Activated T-cell treated with anti-CD3 and anti-CD28 coated beads, Interleukin-2, amount 50 U/mL, for 24 hours (primary cell): ENCODE data around the gene NAXD.
"Not testable (repeated sequence)": the region's sequence is repeated elsewhere in the genome, so short reads cannot be mapped to it uniquely, and the experiment has no call there.

ENCODE experiments used
- DNase-seq: peaks from one replicate; pipeline ENCODE4 v3.0.0-alpha.2; 2020
- H3K27ac Mint-ChIP-seq: 2 replicates; pipeline ENCODE4 v1.8.0; 2020; ENCODE audit warnings: mild to moderate bottlenecking, mixed read lengths
- H3K27me3 Mint-ChIP-seq: 2 replicates; pipeline ENCODE4 v1.8.0; 2020; ENCODE audit warnings: mixed read lengths
- H3K36me3 Mint-ChIP-seq: 2 replicates; pipeline ENCODE4 v1.8.0; 2020; ENCODE audit warnings: low read depth, mixed read lengths
- H3K4me1 Mint-ChIP-seq: 2 replicates; pipeline ENCODE4 v1.8.0; 2020; ENCODE audit warnings: low read depth, mixed read lengths
- H3K4me3 Mint-ChIP-seq: 2 replicates; pipeline ENCODE4 v1.8.0; 2020; ENCODE audit warnings: mild to moderate bottlenecking, moderate library complexity, mixed read lengths
- H3K9me3 Mint-ChIP-seq: 2 replicates; pipeline ENCODE4 v1.8.0; 2020; ENCODE audit warnings: mixed read lengths

Gene NAXD

GRCh38 chr13:110628952-110629701, 13.8 kb downstream of the NAXD start:
- Mint-ChIP-seq H3K4me1 (peaks cover 47% of the 10 kb centered on the region), H3K4me3 (no peak overlapping the region), H3K36me3 (peaks cover 80% of the 10 kb centered on the region), H3K9me3 (no peaks in the 10 kb centered on the region), H3K27ac (peak overlapping the region; percentile 13), H3K27me3 (no peaks in the 10 kb centered on the region)
- DNase-seq, result no peak

GRCh38 chr13:110629735-110630134, 14.4 kb downstream of the NAXD start:
- DNase-seq, result no peak
- H3K4me3 Mint-ChIP-seq, result no peak overlapping the region
- no peaks in the 10 kb centered on the region for H3K9me3 Mint-ChIP-seq
- H3K27ac Mint-ChIP-seq, result peak overlapping the region; percentile 26
- peaks cover 47% of the 10 kb centered on the region for H3K4me1 Mint-ChIP-seq
- H3K36me3 Mint-ChIP-seq, result peaks cover 83% of the 10 kb centered on the region
- H3K27me3 Mint-ChIP-seq, result no peaks in the 10 kb centered on the region

GRCh38 chr13:110630566-110631119, 15.3 kb downstream of the NAXD start:
- Mint-ChIP-seq H3K27ac (no peak overlapping the region), H3K27me3 (no peaks in the 10 kb centered on the region), H3K4me3 (no peak overlapping the region), H3K36me3 (peaks cover 83% of the 10 kb centered on the region), H3K9me3 (no peaks in the 10 kb centered on the region), H3K4me1 (peaks cover 46% of the 10 kb centered on the region)
- DNase-seq, result no peak

- H3K9me3 Mint-ChIP-seq, H3K4me3 Mint-ChIP-seq, DNase-seq, H3K27me3 Mint-ChIP-seq: not testable (repeated sequence)
- H3K27ac Mint-ChIP-seq, result peak overlapping the region; percentile 72
- peaks cover 88% of the 10 kb centered on the region for H3K36me3 Mint-ChIP-seq
- peaks cover 37% of the 10 kb centered on the region for H3K4me1 Mint-ChIP-seq
Measured at GRCh38 chr13:110632255-110632654, 16.9 kb downstream of the NAXD start.

- Mint-ChIP-seq H3K27ac (peak overlapping the region; percentile 28), H3K27me3 (no peaks in the 10 kb centered on the region), H3K9me3 (no peaks in the 10 kb centered on the region), H3K36me3 (peaks cover 88% of the 10 kb centered on the region), H3K4me1 (peaks cover 25% of the 10 kb centered on the region), H3K4me3 (no peak overlapping the region)
- no peak for DNase-seq
Measured at GRCh38 chr13:110633776-110634175, 18.4 kb downstream of the NAXD start.

GRCh38 chr13:110634558-110634957, 19.2 kb downstream of the NAXD start:
- Mint-ChIP-seq H3K36me3 (peaks cover 88% of the 10 kb centered on the region), H3K4me1 (peaks cover 18% of the 10 kb centered on the region), H3K27ac (peak overlapping the region; percentile 66), H3K9me3 (no peaks in the 10 kb centered on the region), H3K4me3 (no peak overlapping the region), H3K27me3 (no peaks in the 10 kb centered on the region)
- no peak for DNase-seq

- peaks cover 89% of the 10 kb centered on the region for H3K36me3 Mint-ChIP-seq
- no peak overlapping the region for H3K4me3 Mint-ChIP-seq
- H3K27me3 Mint-ChIP-seq, result no peaks in the 10 kb centered on the region
- H3K27ac Mint-ChIP-seq, result no peak overlapping the region
- no peak for DNase-seq
- H3K9me3 Mint-ChIP-seq, result no peaks in the 10 kb centered on the region
- peaks cover 11% of the 10 kb centered on the region for H3K4me1 Mint-ChIP-seq
Measured at GRCh38 chr13:110635405-110636002, 20.2 kb downstream of the NAXD start.

- DNase-seq, result no peak
- H3K9me3 Mint-ChIP-seq, result no peaks in the 10 kb centered on the region
- peaks cover 6% of the 10 kb centered on the region for H3K4me1 Mint-ChIP-seq
- no peaks in the 10 kb centered on the region for H3K27me3 Mint-ChIP-seq
- no peak overlapping the region for H3K27ac Mint-ChIP-seq
- peaks cover 89% of the 10 kb centered on the region for H3K36me3 Mint-ChIP-seq
- H3K4me3 Mint-ChIP-seq, result no peak overlapping the region
Measured at GRCh38 chr13:110636053-110636475, 20.7 kb downstream of the NAXD start.

GRCh38 chr13:110636701-110637201, 21.4 kb downstream of the NAXD start:
- no peak overlapping the region for H3K4me3 Mint-ChIP-seq
- no peak for DNase-seq
- peaks cover 90% of the 10 kb centered on the region for H3K36me3 Mint-ChIP-seq
- H3K9me3 Mint-ChIP-seq, result no peaks in the 10 kb centered on the region
- H3K27me3 Mint-ChIP-seq, result no peaks in the 10 kb centered on the region
- peak overlapping the region; percentile 41 for H3K27ac Mint-ChIP-seq
- peaks cover 3% of the 10 kb centered on the region for H3K4me1 Mint-ChIP-seq

- Mint-ChIP-seq H3K27ac (peak overlapping the region; percentile 41), H3K4me1 (no peaks in the 10 kb centered on the region), H3K27me3 (no peaks in the 10 kb centered on the region), H3K9me3 (no peaks in the 10 kb centered on the region), H3K4me3 (no peak overlapping the region), H3K36me3 (peaks cover 90% of the 10 kb centered on the region)
- no peak for DNase-seq
Measured at GRCh38 chr13:110637275-110637674, 21.9 kb downstream of the NAXD start.

- H3K27me3 Mint-ChIP-seq, result no peaks in the 10 kb centered on the region
- H3K4me1 Mint-ChIP-seq, result no peaks in the 10 kb centered on the region
- H3K36me3 Mint-ChIP-seq, result peaks cover 93% of the 10 kb centered on the region
Measured at GRCh38 chr13:110637747-110638146, 22.4 kb downstream of the NAXD start.

GRCh38 chr13:110638257-110638656, 22.9 kb downstream of the NAXD start:
- H3K36me3 Mint-ChIP-seq, result peaks cover 98% of the 10 kb centered on the region
- no peak overlapping the region for H3K4me3 Mint-ChIP-seq
- no peaks in the 10 kb centered on the region for H3K27me3 Mint-ChIP-seq
- H3K4me1 Mint-ChIP-seq, result no peaks in the 10 kb centered on the region
- H3K27ac Mint-ChIP-seq, result peak overlapping the region; percentile 68
- DNase-seq, result no peak
- H3K9me3 Mint-ChIP-seq, result no peaks in the 10 kb centered on the region

More at GRCh38 chr13:110637747-110638146, 22.4 kb downstream of the NAXD start:
- no peaks in the 10 kb centered on the region for H3K9me3 Mint-ChIP-seq
- no peak overlapping the region for H3K4me3 Mint-ChIP-seq
- no peak for DNase-seq
- no peak overlapping the region for H3K27ac Mint-ChIP-seq

- Mint-ChIP-seq H3K27me3 (no peaks in the 10 kb centered on the region), H3K9me3 (no peaks in the 10 kb centered on the region), H3K4me3 (no peak overlapping the region), H3K27ac (peak overlapping the region; percentile 85), H3K4me1 (no peaks in the 10 kb centered on the region), H3K36me3 (peaks cover 99% of the 10 kb centered on the region)
- DNase-seq, result no peak
Measured at GRCh38 chr13:110638814-110639806, 23.8 kb downstream of the NAXD start.

GRCh38 chr13:110639935-110640334, 24.6 kb downstream of the NAXD start:
- Mint-ChIP-seq H3K36me3 (peaks cover 97% of the 10 kb centered on the region), H3K27ac (peak overlapping the region; percentile 85), H3K4me3 (no peak overlapping the region), H3K27me3 (no peaks in the 10 kb centered on the region), H3K9me3 (no peaks in the 10 kb centered on the region), H3K4me1 (peaks cover 4% of the 10 kb centered on the region)
- DNase-seq, result no peak
